ENCODE results near the gene PARG.
"Not testable (repeated sequence)": the region's sequence is repeated elsewhere in the genome, so short reads cannot be mapped to it uniquely, and the experiment has no call there.

PARG gene

GRCh38 chr10:49941447-49942338, at the start of gene PARG, which contains the start of gene TIMM23B:
TSS of gene PARG (minus strand) at chr10:49942027. CDS start at chr10:49941725, 302 bp downstream.
TSS of gene TIMM23B (plus strand) at chr10:49942053. CDS start at chr10:49942195, 142 bp downstream.
- H3K4me3 ChIP-seq: peak within 1 kb of the TSS; percentile 80
- H4K20me1 ChIP-seq, H3K27me3 ChIP-seq, H3K9me3 ChIP-seq: not testable (repeated sequence)
- peak within 1 kb of the TSS; percentile 88 for H3K9ac ChIP-seq
- peaks cover 18% of the 10 kb centered on the region for H3K4me1 ChIP-seq
- peaks cover 13% of the 10 kb centered on the region for H3K36me3 ChIP-seq
- H3K4me2 ChIP-seq: peak within 1 kb of the TSS; percentile 85
- peak within 1 kb of the TSS; percentile 81 for H3K27ac ChIP-seq

GRCh38 chr10:49988376-49988775, 46.5 kb upstream of the PARG start, which contains the start of gene AGAP6:
TSS of gene AGAP6 (plus strand) at chr10:49988406. CDS start at chr10:49988716, 310 bp downstream.
- not testable (repeated sequence) for H3K4me1 ChIP-seq, H3K27me3 ChIP-seq, H3K9ac ChIP-seq, H3K4me2 ChIP-seq, H3K27ac ChIP-seq, H3K36me3 ChIP-seq, H4K20me1 ChIP-seq, H3K9me3 ChIP-seq, H3K4me3 ChIP-seq

GRCh38 chr10:49987207-49987606, 45.4 kb upstream of the PARG start:
- not testable (repeated sequence) for H3K27ac ChIP-seq, H3K9ac ChIP-seq, H4K20me1 ChIP-seq, H3K4me2 ChIP-seq, H3K4me1 ChIP-seq, H3K27me3 ChIP-seq, H3K9me3 ChIP-seq, H3K4me3 ChIP-seq, H3K36me3 ChIP-seq

GRCh38 chr10:49977756-49978155, 35.9 kb upstream of the PARG start:
- H3K36me3 ChIP-seq, H3K4me2 ChIP-seq, H3K27me3 ChIP-seq, H3K27ac ChIP-seq, H3K4me1 ChIP-seq, H3K9me3 ChIP-seq, H3K9ac ChIP-seq, H3K4me3 ChIP-seq, H4K20me1 ChIP-seq: not testable (repeated sequence)

GRCh38 chr10:49972094-49972493, 30.3 kb upstream of the PARG start:
- not testable (repeated sequence) for H3K4me1 ChIP-seq, H3K4me2 ChIP-seq, H3K9ac ChIP-seq, H3K27me3 ChIP-seq, H4K20me1 ChIP-seq, H3K4me3 ChIP-seq, H3K9me3 ChIP-seq, H3K27ac ChIP-seq
- H3K36me3 ChIP-seq: peaks cover 11% of the 10 kb centered on the region

GRCh38 chr10:49971466-49971865, 29.6 kb upstream of the PARG start:
- H3K4me3 ChIP-seq, H4K20me1 ChIP-seq, H3K4me1 ChIP-seq, H3K9me3 ChIP-seq, H3K9ac ChIP-seq, H3K27ac ChIP-seq, H3K27me3 ChIP-seq, H3K4me2 ChIP-seq: not testable (repeated sequence)
- H3K36me3 ChIP-seq: peaks cover 11% of the 10 kb centered on the region

GRCh38 chr10:49970331-49970857, 28.6 kb upstream of the PARG start:
- H3K4me3 ChIP-seq, H4K20me1 ChIP-seq, H3K27me3 ChIP-seq, H3K9me3 ChIP-seq, H3K4me1 ChIP-seq, H3K27ac ChIP-seq, H3K4me2 ChIP-seq, H3K9ac ChIP-seq: not testable (repeated sequence)
- H3K36me3 ChIP-seq: peaks cover 11% of the 10 kb centered on the region

- not testable (repeated sequence) for H3K27ac ChIP-seq, H3K4me3 ChIP-seq, H3K27me3 ChIP-seq, H3K9ac ChIP-seq, H3K4me1 ChIP-seq, H3K9me3 ChIP-seq, H3K4me2 ChIP-seq
- H4K20me1 ChIP-seq: peaks cover 14% of the 10 kb centered on the region; the same call in 1 of the 2 replicates
- H3K36me3 ChIP-seq: peaks cover 38% of the 10 kb centered on the region
Measured at GRCh38 chr10:49953122-49953521, 11.3 kb upstream of the PARG start.

- H3K4me2 ChIP-seq, H3K9me3 ChIP-seq, H3K4me1 ChIP-seq, H3K27me3 ChIP-seq, H3K9ac ChIP-seq, H3K4me3 ChIP-seq, H3K27ac ChIP-seq: not testable (repeated sequence)
- Histone ChIP-seq H4K20me1 (peaks cover 14% of the 10 kb centered on the region; the same call in 1 of the 2 replicates), H3K36me3 (peaks cover 34% of the 10 kb centered on the region)
Measured at GRCh38 chr10:49952006-49952405, 10.2 kb upstream of the PARG start.

GRCh38 chr10:49948737-49949136, 6.9 kb upstream of the PARG start:
- H3K27ac ChIP-seq, H4K20me1 ChIP-seq, H3K4me1 ChIP-seq, H3K4me2 ChIP-seq, H3K9ac ChIP-seq, H3K27me3 ChIP-seq, H3K4me3 ChIP-seq, H3K9me3 ChIP-seq: not testable (repeated sequence)
- peaks cover 33% of the 10 kb centered on the region for H3K36me3 ChIP-seq

- H3K9me3 ChIP-seq, H3K4me1 ChIP-seq, H3K4me3 ChIP-seq, H3K4me2 ChIP-seq, H3K27ac ChIP-seq, H3K9ac ChIP-seq, H3K27me3 ChIP-seq: not testable (repeated sequence)
- peaks cover 30% of the 10 kb centered on the region for H3K36me3 ChIP-seq
- H4K20me1 ChIP-seq: peaks cover 11% of the 10 kb centered on the region; the same call in 1 of the 2 replicates
Measured at GRCh38 chr10:49948142-49948541, 6.3 kb upstream of the PARG start.

GRCh38 chr10:49943607-49944006, 1.8 kb upstream of the PARG start:
- peak overlapping the region; percentile 85 for H3K4me2 ChIP-seq
- not testable (repeated sequence) for H3K27me3 ChIP-seq, H3K9ac ChIP-seq, H4K20me1 ChIP-seq, H3K9me3 ChIP-seq, H3K27ac ChIP-seq, H3K4me3 ChIP-seq
- peaks cover 18% of the 10 kb centered on the region for H3K4me1 ChIP-seq
- peaks cover 25% of the 10 kb centered on the region for H3K36me3 ChIP-seq

GRCh38 chr10:49942339-49942705, 495 bp upstream of the PARG start:
- Histone ChIP-seq H3K4me3 (peak overlapping the region; percentile 80), H3K27ac (peak overlapping the region; percentile 81), H3K36me3 (peaks cover 19% of the 10 kb centered on the region), H3K4me1 (peaks cover 18% of the 10 kb centered on the region), H3K4me2 (peak overlapping the region; percentile 85), H3K9ac (peak overlapping the region; percentile 88)
- H3K9me3 ChIP-seq, H3K27me3 ChIP-seq, H4K20me1 ChIP-seq: not testable (repeated sequence)

GRCh38 chr10:49931959-49932728, 9.7 kb downstream of the PARG start:
- not testable (repeated sequence) for H3K4me1 ChIP-seq, H3K9me3 ChIP-seq, H3K9ac ChIP-seq, H3K27ac ChIP-seq, H3K27me3 ChIP-seq, H4K20me1 ChIP-seq, H3K4me2 ChIP-seq, H3K4me3 ChIP-seq
- peaks cover 16% of the 10 kb centered on the region for H3K36me3 ChIP-seq
